Measurements from ENCODE around the gene DYSF. TPM values are rescaled to one million over a fixed set of nuclear protein-coding genes. Genes with fewer than 3 reads are reported as not detected.

Gene DYSF
- total RNA-seq, 1 donor from 2014 or later, result 4.2 TPM

DNA sequence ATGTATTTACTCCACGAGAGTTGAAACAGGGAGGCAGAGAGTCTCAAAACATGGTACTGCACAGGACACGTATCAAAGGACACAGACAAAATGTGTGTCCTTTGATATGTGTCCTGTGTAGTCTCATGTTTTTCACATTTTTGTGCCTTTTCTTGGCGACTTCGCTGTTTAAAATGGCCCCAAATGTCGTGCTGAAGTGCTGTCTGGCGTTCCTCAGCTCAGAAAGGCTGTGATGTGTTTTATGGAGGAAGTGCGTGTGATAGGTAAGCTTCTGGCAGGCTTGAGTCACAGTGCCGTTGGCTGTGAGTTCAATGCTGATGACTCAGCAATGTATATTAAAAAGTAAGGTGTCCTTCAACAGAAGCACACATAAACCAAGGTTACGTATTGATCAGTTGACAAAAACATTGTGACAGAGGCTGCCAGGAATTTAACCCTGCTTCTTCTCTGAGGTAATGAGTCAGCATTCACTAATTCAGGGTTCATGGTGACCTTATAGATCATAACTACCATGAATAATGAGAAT lies 78.2 kb downstream of the DYSF start:
- no peak for TF ChIP-seq CTCF (conservative IDR thresholded peaks at IDR 0.05)
- H3K9me3 Mint-ChIP-seq, result no peaks in the 10 kb centered on the region
- H3K36me3 Mint-ChIP-seq, result no peaks in the 10 kb centered on the region
- H3K27me3 Mint-ChIP-seq, result peaks cover 14% of the 10 kb centered on the region
- peaks cover 9% of the 10 kb centered on the region for H3K4me1 Mint-ChIP-seq (ENCODE audit: unreplicated experiment)
- no peak for DNase-seq (ENCODE audit: extremely low spot score, unreplicated experiment)
- no peak overlapping the region for H3K4me3 Mint-ChIP-seq
- H3K27ac Mint-ChIP-seq, result no peak overlapping the region

GRCh38 chr2:71532327-71532726 lies 79.0 kb downstream of the DYSF start:
- peaks cover 12% of the 10 kb centered on the region for H3K27me3 Mint-ChIP-seq
- no peak for TF ChIP-seq CTCF (conservative IDR thresholded peaks at IDR 0.05)
- no peak overlapping the region for H3K27ac Mint-ChIP-seq
- H3K4me1 Mint-ChIP-seq (ENCODE audit: unreplicated experiment), result peaks cover 10% of the 10 kb centered on the region
- no peak overlapping the region for H3K4me3 Mint-ChIP-seq
- H3K36me3 Mint-ChIP-seq, result no peaks in the 10 kb centered on the region
- H3K9me3 Mint-ChIP-seq, result no peaks in the 10 kb centered on the region
- DNase-seq (ENCODE audit: extremely low spot score, unreplicated experiment), result no peak

GRCh38 chr2:71534201-71534600 lies 80.8 kb downstream of the DYSF start:
- Mint-ChIP-seq H3K9me3 (no peaks in the 10 kb centered on the region), H3K4me1 (ENCODE audit: unreplicated experiment) (peaks cover 10% of the 10 kb centered on the region), H3K36me3 (no peaks in the 10 kb centered on the region), H3K27ac (no peak overlapping the region), H3K27me3 (peaks cover 5% of the 10 kb centered on the region), H3K4me3 (no peak overlapping the region)
- TF ChIP-seq CTCF (conservative IDR thresholded peaks at IDR 0.05), result no peak
- DNase-seq (ENCODE audit: extremely low spot score, unreplicated experiment), result no peak

GRCh38 chr2:71534826-71535225 lies 81.5 kb downstream of the DYSF start:
- no peak overlapping the region for H3K27ac Mint-ChIP-seq
- no peak overlapping the region for H3K4me3 Mint-ChIP-seq
- no peak for DNase-seq (ENCODE audit: extremely low spot score, unreplicated experiment)
- no peaks in the 10 kb centered on the region for H3K9me3 Mint-ChIP-seq
- H3K4me1 Mint-ChIP-seq (ENCODE audit: unreplicated experiment), result peaks cover 10% of the 10 kb centered on the region
- H3K36me3 Mint-ChIP-seq, result no peaks in the 10 kb centered on the region
- no peak for TF ChIP-seq CTCF (conservative IDR thresholded peaks at IDR 0.05)
- peaks cover 5% of the 10 kb centered on the region for H3K27me3 Mint-ChIP-seq

DNA sequence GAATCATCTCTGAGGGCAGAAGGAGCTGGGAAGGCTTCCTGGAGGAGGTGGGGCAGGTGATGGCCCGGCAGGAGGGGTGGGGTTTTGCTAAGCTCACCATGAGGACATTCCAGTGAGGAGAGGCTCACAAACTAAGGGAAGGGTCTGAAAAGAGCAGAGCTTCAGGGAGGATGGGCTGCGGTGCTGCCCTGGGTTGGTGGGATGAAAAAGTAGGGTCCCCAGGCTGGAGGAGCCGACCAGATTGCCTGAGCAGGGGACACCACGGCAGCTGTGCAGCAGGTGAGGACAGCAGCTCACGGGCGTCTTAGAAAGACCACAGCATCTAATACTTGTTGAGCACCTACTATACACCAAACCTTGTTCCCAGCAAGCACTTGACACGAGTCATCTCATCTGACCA lies 82.2 kb downstream of the DYSF start:
- Mint-ChIP-seq H3K9me3 (no peaks in the 10 kb centered on the region), H3K27me3 (peaks cover 5% of the 10 kb centered on the region), H3K27ac (no peak overlapping the region), H3K4me3 (no peak overlapping the region), H3K4me1 (ENCODE audit: unreplicated experiment) (peaks cover 10% of the 10 kb centered on the region), H3K36me3 (no peaks in the 10 kb centered on the region)
- no peak for TF ChIP-seq CTCF (conservative IDR thresholded peaks at IDR 0.05)
- DNase-seq (ENCODE audit: extremely low spot score, unreplicated experiment), result no peak

GRCh38 chr2:71536226-71536671 lies 82.9 kb downstream of the DYSF start:
- Mint-ChIP-seq H3K27me3 (no peaks in the 10 kb centered on the region), H3K4me3 (no peak overlapping the region), H3K9me3 (no peaks in the 10 kb centered on the region), H3K36me3 (no peaks in the 10 kb centered on the region), H3K27ac (no peak overlapping the region), H3K4me1 (ENCODE audit: unreplicated experiment) (peaks cover 9% of the 10 kb centered on the region)
- TF ChIP-seq CTCF (conservative IDR thresholded peaks at IDR 0.05), result no peak
- no peak for DNase-seq (ENCODE audit: extremely low spot score, unreplicated experiment)

All from type B pancreatic cell (in vitro differentiated cells).